ENCODE results near the gene MYL1.

The MYL1 gene

DNA sequence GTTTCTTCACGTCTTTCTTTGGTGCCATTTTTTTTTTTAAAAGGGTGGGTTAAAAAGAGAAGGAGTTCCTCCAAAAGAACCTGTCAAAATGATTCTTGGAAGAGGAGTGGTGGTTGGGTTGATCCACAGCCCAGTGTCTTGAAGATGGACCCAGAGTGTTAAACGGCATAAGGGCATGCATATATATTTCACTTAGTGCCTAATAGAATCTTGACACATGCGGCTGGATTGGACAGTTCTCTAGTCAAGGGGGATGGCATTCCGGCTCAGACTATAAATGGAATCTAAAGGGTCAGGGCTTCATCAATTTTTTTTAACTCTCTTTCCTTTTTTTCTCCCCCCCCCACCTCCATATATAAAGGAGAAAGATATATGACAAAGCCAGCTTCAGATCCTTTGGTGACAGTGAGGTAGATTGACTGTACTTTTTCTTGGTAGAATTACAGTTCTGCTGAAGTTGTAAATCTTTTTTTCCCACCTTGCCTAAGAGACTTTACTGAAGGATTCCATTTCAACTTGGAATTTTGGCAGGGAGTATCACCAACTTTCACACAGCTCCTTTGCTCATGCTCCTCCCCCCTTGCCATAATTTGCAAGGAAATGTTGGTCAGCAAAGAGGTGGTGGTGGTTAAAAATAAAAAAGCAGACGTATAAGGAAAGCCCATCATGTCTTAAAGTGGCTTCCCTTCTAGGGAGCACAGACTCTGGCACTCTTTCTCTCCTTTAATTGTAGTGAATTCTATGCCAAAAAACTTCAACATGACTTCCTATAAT, at the start of gene MYL1:
Gene MYL1 (minus strand): TSS at position 160 of the 774 bp plus-strand sequence. CDS start 132 bp downstream, at position 28.
- no peak for DNase-seq

DNA sequence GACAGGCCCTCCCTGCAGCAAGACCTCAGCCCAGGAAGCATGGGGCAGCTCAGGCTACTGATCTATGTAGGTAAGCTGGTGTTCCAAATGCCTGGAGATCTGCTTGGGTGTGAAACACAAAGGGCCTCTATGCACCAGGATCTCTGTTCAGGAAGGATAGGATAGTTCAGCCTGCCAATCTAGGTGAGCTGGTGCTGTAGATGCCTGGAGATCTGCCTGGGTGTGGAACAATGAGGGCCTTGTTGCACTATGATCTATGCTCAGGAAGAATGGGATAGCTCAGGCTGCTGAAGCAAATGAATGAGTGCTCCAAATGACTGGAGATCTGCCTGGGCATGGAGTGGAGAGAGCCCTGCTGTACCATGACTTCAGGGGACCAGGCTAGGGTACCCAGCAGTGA, 48.9 kb upstream of the MYL1 start:
- no peak for DNase-seq

DNA sequence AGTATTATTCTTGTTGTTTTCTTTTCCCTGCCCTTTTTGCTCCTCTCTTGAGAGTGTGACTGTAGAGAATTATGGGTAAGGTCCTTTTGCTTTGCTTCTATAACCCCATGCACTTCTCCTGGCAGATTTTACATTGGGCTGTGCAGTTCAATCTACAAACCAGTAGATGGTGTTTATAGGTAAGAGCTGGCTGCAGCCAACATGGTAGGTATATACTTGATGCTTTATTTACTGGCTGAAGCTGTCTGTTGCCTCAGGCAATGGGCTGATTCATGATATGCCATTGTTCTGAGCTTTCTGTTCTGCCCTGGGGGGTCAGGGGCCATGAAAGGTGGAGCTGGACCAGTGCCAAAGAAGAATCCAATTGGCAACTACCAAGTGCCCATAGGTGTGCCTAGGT, 48.3 kb upstream of the MYL1 start:
- no peak for DNase-seq

DNA sequence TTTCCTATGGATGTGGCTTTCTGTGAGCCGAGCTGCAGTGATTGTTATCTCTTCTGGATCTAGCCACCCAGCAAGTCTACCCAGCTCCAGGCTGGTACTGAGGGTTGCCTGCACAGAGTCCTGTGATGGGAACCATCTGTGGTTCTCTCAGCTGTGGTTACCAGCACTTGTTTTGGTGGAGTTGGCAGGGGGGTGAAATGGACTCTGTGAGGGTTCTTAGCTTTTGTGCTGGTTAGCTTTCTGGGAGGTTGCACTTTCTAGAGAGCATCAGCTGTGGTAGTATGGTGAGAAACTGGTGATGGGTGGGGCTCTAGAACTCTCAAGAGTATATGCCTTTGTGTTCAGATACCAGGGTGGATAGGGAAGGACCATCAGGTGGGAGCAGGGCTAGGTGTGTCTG, 45.4 kb upstream of the MYL1 start:
- DNase-seq = no peak

DNA sequence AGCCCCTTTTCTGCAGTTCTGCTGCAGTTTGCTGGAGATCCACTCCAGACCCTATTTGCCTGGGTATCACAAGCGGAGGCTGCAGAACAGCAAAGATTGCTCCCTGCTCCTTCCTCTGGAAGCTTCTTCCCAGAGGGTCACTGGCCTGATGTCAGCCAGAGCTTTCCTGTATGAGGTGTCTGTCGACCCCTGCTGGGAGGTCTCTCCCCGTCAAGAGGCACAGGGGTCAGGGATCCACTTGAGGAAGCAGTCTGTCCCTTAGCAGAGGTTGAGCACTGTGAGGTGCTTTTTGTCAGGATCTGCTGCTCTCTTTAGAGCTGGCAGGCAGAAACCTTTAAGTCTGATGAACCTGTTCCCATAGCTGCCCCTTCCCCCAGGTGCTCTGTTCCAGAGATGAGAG, 42.0 kb upstream of the MYL1 start:
- DNase-seq = no peak

DNA sequence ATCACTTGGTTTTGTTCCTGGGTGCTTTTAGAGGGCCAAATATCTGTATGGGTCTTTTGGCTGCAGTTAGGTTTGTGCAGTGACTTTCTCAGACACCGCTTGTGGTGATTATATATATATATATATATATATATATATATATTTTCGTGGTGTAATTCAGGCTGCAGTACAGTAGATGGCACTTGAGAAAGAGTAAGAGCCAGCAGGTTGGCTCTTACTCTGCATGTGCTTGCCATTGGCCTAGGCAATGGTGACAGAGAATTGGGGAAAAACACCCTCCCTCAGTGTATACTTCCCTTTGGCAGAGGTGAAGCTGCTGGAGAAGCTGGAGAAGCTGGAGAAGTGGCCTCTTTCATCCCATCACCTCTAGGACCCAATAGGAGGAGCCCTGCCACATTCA, 22.2 kb upstream of the MYL1 start:
- no peak for DNase-seq

DNA sequence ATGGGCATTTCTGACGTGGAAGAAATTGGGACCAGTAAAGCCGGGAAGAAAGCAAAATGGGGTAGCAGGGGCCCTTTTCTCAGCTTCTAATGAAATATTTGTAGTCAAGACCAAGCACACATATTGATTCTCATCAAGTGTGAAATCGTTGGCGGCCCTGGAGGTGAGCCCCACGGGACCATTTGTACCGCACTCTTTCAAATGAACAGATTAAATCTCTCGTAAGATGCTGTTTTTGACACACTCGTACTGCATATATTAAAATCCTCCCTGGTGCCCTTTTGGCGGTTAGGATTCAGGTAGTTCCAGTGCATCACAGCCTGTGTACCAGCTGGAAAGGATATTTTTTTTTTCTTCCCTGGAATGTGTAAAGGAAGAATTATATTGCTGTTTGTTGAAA, 9.9 kb upstream of the MYL1 start:
- DNase-seq = no peak

DNA sequence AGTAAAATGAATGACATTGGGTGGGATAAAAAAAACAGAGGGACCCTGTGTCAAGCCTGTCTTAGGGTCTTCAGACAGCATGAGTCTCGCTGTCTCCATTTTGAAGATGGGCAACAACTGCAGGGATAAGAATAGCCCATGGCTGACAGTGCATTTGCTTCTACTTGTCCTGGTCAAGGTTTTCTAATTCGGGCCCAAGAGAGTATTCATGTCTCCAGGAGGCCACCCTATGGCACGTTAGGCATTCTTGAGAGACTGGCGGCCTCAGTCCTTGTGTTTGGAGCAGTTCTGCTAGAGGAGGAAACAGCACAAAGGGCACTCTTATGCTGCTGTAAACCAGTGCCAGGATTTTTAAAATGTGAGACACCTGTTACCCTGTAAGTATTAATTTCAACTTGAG, 9.5 kb upstream of the MYL1 start:
- no peak for DNase-seq

DNA sequence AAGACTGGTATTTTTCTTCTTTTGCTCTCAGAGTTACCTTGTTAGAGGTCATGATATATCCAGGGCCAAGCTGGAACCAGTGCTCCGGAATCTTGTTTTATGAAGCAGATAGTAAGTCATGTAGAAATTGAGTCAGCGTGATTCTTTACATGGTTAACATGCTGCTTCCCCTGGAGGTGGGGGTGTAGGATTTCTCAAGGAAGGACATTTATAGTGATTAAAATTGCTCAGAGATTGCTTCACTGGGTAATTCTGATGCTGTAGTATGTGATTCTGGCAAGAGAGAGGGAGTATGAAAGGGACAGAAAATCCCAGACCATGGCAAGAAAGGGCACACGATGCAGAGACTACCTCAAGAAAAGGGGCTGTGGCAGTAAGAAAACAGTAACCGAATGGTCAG, 8.0 kb upstream of the MYL1 start:
- no peak for DNase-seq

DNA sequence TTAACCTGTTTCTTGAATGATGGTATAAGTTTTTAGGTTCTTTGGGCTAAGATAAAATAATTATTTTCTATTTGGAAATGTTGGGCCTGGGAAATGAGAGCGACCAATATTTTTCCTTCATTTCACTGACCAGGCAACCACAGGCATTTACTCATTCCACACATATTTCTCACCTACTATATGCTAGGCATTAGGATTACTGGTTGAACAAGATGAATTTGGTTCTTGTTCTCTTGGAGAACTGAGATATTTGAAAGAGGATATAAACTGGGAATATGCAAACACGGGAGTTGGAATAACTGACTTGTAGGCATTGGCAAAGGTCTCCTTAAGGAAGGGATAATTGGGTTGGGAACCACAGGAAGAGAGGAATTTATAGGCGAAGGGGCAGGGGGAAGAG, 3.9 kb upstream of the MYL1 start:
- no peak for DNase-seq

DNA sequence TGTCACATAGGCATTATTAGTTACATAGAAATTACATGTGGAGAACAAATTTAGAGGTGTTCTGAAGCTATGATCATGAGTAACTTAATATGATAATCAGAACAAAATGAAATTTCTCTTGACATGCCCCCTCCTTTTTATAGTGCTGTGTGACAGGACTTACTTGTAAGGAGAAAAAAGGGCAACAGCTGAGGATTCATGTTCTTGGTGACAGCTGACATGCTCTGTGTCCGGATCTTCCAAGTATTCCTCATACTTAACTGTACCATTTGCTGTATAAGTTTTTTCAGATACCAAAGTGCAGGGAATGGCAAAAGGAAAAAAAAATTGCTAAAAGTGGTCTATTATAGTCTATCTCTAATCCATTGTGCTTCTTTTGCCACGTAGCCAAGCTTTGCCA, 3.5 kb upstream of the MYL1 start:
- no peak for DNase-seq

DNA sequence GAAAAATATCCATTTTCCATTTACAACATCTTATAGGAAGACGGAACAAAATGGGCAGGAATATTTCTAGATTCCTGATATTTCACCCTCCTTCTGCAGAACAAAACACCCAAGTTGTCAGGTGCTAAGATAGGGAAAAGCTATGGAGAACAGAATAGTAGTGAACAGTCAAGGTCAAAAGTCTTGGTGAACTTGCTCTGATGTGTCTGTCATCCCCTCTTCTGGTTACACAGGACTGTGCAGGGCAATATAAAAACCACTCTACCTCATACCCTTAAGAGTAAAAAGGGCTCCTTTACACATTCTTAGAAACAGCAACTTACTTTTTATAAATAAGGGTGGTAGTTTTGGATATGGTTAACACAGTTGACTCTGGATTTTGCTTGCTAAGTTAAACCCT, 4.4 kb downstream of the MYL1 start:
- no peak for DNase-seq

DNA sequence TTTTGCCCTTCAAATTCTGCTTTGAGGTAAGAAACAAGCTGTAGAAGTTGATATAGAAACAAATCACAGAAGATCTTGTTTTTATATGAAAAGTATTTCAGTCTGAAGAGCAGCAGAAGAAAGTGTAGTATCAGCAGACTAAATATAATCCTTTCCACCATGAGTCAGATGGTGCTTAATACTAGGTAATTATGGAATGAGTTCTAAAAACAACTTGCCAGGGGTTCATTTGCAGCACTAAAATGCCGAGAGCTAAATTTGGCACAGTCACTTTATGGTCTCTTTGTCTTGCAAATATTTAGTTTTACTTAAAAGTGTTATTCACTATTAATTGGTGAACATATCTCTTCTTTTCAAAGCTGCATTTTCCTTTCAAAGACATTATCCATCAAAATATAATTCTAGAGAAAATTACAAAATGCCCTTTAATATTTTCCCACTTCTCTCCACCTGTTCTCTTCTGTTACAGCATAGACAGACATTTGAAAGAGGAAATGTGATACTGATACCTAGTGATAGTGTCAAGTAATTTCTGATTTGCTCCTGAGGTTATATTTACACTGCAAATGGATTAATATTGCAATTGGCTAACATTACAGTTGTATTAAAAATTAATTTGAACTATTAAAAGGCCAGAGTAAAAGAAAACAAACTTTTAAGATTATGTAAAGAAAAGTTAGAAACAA, 5.3 kb downstream of the MYL1 start:
- DNase-seq = no peak

DNA sequence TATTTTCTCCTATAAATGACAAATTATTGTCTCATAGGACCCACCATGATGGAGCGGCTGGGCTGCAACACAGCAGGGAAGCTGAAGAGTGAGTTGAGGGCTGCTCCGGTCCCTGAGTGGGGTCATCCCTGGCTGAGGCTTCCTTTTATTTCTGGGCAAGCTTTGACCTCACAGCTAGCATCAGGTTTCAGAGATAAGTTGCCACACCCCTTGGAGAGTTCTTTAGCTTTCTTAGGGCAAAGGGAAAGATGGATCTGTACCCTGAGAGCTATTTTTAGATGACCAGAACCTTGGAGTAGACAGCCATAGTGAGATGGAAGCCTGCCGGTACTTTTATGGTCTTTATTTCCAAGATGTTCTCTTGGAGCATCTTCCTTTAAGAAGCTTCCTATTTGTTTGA, 11.5 kb downstream of the MYL1 start:
- no peak for DNase-seq

DNA sequence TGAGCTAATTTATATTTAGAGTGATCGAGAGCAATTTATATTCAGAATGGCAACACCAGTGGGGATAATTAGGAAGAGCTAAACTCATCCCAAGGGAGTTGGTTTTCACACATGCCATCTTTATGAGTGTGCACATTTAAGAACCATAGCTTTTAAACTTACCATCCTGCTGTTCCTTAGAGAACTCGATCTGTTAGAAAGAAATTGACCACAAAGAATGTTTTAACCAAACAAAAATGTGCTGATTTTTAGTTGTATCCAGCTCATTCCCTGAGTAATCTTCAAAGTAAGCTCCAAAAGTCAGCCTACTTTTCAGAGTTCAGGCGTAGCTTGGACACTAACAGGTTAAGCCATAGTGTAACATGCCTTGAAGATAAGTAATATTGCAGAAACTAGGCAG, 12.6 kb downstream of the MYL1 start:
- DNase-seq = no peak

DNA sequence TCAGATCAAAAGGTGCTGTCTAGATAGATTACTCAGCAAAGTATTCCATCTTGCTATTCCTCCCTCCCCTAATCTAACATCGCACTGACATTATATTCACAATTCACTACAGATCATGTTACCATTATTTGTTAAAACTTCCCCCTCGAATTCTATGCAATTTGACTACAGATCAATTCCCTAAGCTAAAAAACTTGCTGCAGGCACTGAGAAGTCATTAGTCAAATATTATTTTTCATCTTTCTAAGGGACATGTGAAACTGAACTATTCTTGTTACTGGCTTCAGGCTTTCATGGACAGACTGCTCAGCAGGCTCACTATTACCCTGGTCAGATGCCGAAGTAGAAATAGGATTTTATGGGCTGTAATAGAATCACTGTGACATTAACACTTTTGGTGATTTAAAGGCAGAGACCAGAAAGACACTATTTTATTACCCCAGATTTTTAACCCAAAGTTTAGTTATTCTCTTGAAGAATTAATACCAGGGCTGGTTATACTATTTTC, 15.1 kb downstream of the MYL1 start:
- no peak for DNase-seq

DNA sequence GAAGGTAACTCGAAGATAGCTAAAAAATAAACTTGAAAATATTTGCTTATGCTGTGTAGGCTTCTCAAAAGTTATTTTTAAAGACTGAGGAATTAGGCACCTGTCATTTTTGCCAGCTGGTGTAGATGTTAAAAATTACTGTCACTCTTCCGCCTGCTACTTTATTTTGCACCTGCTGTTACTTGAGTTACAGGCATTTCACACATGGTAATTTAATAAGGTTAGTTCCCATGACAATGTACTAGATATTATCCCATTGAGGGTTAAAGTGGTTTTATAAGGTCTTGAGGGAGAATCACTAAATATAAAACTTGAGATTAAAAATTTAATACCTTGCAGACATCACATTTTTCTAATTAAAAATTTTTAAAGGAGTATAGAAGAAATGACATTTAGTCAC, 26.6 kb downstream of the MYL1 start:
- no peak for DNase-seq

DNA sequence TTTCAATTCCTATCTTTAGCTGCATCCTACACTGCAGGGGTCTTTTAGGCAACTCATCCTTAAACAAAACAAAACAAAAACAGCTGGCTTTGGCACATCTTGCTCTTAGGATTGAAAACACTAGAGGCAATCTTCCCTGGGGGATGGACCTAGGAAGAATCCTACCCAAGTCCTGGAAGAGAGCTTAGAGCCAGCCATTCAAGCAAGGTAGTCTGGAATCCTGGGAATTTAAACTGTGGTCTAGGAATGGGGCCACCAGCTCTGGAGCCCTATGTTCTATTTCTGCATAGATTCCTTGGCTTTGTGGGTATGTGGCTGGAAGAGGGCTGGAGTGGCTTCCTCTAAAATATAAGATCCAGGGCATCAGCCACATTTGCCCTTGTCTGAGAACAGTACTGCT, 27.7 kb downstream of the MYL1 start:
- no peak for DNase-seq

DNA sequence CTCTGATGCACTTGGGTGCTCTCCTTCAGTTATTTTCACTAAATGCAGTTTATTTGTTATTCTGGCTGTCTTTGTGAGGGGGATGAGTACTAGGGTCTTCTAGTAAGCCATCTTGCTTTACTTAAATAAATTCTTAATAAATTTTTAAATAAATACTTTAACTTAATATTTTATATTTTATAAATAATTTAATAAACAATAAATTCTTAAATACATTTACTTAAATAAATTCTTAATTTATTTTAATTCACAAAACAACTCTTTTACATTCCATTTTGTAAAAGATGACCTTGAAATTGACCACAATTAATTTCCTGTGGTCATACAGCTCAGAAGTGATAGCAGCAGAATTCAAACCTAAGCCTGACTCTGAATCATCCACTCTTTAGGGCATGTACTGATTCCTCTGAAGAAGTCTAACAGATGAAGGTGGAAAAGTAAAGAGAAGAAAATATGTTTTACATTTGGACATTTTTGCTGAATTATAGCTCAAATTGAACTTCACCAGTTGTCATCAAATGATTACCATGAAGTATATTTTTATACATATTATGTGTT, 28.8 kb downstream of the MYL1 start:
- no peak for DNase-seq

DNA sequence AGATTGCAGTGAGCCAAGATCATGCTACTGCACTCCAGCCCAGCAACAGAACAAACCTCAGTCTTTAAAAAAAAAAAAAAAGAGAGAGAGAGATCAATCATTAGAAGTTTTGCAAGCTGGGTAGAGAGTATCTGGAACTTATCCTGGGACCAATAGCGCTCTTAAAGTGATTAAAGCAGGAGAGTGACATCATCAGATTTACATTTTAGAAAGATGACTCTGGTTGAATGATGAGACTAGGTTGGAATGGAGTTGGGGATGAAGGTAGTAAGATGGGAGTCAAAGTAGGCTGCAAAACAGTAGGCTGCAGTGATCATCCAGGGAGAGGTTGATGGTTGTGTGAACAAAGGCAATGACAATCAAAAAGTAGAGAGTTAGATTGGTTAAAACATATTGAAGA, 37.8 kb downstream of the MYL1 start:
- no peak for DNase-seq

DNA sequence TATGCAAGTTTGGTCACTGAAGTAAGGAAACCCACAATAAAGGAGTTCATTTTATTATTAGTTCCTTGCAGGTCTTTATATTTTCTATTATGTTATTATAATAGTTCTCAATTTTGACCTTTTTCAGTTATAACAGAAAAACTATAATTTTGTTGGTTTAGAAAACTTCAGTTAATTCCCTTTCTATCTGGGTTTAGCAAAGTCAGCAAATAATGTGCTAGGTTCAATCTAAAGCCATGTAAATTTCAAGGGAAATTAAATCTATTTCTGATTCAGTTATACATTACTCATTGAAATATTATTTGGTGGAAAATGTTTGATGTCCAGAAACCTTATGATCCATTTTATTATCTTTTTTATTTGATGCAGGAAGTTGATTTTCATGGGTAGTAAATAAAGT, 43.7 kb downstream of the MYL1 start:
- no peak for DNase-seq

DNA sequence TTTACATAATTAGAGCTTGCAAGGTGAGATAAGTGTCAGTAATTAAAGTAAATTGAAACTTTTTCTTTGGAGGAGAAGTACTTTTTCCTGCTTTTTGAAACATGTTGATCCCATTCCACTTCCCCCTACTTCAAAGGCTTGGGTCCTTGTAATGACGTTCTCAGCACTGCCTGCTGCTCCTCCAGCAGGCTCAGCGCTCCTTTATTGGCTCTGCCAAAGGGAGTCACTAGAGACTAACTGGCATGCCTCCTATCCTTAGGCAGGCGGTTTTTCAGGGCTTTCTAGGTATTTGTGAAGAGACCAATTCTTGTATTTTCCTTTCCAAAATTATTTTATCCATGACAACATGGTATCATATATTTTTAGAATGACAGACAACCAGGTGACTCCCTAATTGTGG, 45.8 kb downstream of the MYL1 start:
- no peak for DNase-seq

DNA sequence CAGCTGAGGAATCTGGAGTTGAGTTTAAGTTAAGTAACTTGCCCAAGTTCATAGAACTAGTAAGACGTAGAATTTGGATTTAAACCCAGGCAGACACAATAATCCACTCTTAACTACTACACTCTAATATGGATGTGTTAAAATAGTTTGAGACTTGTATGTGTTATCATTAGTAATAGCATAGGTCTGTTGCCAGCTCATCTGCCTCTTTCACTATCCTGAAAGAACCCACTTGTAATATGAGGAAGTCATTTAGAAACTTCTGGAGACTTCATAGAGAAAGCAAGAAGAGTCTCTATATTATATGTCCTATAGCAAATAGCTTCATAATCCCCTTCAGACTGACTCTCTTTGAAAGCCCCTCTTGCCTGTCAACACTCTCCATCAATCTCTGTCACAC, 46.7 kb downstream of the MYL1 start:
- no peak for DNase-seq

DNA sequence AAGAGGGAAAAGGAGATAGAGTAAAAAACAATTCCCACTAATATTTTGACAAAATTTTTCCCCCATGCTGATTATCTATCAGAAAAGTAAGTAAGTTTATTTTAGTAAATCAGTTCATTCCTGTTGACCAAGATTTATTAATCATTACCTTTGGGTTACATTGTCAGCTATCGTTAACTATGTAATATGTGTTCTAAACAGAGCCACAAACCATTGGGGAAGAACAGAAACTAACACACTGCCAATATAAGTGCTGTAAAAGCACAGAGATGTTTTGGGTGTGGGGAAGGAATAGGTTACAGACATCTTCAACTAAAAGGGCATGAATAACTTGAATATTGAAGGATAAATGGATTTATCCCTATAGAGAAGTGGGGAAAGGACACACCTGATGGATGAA, 47.3 kb downstream of the MYL1 start:
- no peak for DNase-seq
